ENCODE data around the gene VTI1A.

DNA sequence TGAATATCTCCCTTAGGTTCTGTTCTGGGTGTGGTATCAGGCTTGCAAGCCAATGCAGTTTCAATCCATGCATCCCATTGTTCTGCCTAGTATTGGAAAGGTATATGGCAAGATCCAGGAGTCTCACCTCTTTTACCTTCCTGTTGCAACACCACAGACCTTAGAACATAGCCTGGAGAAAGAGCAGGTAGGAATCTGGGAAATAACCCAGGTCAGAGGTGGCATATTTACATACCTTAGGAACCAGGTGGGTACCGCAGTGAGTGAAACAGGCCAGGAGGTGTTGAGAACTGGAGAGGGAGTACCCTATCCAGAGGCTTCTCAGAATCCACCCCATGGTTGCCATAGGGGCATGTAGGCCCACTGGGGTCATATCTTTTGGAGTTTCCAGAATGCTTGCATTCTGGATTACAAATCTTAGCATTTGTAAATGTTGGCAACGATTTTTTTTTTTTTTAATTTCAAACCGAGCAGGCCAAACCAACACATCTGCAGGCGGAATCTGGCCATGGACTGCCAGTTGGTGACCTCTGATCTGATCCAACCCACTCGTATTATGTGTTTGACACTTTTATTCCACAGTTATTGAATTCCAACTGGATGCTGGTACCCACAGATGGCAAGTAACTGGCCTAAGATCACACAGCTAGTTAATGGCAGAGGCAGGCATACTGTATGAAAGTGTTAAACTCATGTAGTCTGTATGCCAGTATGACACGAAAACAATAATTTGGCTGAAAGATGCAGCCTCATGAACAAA lies 322.8 kb downstream of the VTI1A start:
- TF ChIP-seq, protein P1, sequence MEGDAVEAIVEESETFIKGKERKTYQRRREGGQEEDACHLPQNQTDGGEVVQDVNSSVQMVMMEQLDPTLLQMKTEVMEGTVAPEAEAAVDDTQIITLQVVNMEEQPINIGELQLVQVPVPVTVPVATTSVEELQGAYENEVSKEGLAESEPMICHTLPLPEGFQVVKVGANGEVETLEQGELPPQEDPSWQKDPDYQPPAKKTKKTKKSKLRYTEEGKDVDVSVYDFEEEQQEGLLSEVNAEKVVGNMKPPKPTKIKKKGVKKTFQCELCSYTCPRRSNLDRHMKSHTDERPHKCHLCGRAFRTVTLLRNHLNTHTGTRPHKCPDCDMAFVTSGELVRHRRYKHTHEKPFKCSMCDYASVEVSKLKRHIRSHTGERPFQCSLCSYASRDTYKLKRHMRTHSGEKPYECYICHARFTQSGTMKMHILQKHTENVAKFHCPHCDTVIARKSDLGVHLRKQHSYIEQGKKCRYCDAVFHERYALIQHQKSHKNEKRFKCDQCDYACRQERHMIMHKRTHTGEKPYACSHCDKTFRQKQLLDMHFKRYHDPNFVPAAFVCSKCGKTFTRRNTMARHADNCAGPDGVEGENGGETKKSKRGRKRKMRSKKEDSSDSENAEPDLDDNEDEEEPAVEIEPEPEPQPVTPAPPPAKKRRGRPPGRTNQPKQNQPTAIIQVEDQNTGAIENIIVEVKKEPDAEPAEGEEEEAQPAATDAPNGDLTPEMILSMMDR (IDR thresholded peaks at IDR 0.05; ENCODE audit: low read depth, low read length): no peak
- TF ChIP-seq POLR2A (IDR thresholded peaks at IDR 0.05; ENCODE audit: extremely low read depth, insufficient read length): no peak
- TF ChIP-seq, protein P2, sequence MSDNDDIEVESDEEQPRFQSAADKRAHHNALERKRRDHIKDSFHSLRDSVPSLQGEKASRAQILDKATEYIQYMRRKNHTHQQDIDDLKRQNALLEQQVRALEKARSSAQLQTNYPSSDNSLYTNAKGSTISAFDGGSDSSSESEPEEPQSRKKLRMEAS (IDR thresholded peaks at IDR 0.05; ENCODE audit: low read depth, low read length): no peak

All from NB4 (cell line).